Limb (tissue), 2 donors: ENCODE measurements around the gene STARD7.

ENCODE experiments used
- DNase-seq, 2 donors: peaks; one replicate each; pipeline ENCODE4 v3.0.0-alpha.2; 2016; ENCODE audit errors: extremely low spot score in 2 of 2

The STARD7 gene

GRCh38 chr2:96137321-96138178 is 71.1 kb downstream of the STARD7 start:
- DNase-seq, result no peak

GRCh38 chr2:96136129-96136720 is 72.4 kb downstream of the STARD7 start:
- no peak for DNase-seq

GRCh38 chr2:96135621-96136020 is 73.0 kb downstream of the STARD7 start:
- DNase-seq, result no peak

GRCh38 chr2:96135171-96135570 is 73.5 kb downstream of the STARD7 start:
- no peak for DNase-seq
